Central memory CD4-positive, alpha-beta T cell (primary cell): ENCODE data around the gene AGPAT3.

Experiments
- DNase-seq: peaks from one replicate; pipeline ENCODE4 v3.0.0; 2022

The AGPAT3 gene

DNA sequence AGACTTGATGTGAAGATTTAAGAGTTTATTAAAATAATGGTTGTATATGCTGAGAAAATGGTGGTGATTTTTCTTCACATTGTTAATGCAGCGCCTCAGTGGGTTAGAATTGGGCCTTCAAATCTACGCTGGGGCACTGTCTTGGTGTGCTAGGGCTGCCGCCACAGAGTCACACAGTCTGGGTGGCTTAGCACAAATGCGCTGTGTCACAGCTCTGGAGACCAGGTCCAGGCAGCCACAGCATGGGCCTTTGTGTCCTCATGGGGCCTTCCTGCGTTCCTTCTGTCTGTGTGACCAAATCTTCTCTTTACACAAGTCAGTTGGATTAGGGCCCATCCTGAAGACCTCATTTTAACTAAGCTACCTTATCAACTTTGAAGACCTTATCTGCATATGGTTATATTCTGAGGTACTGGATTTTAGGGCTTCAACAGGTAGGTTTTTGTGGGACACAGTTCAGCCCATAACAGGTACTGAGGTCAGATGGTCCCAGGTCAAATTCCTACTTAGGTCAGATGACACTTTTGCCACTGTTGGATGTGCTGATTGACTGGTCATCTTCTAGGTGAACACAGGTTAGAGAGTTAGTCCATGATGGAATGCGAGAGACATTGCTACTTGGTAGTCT is 164.6 kb downstream of the AGPAT3 start:
- DNase-seq: no peak

DNA sequence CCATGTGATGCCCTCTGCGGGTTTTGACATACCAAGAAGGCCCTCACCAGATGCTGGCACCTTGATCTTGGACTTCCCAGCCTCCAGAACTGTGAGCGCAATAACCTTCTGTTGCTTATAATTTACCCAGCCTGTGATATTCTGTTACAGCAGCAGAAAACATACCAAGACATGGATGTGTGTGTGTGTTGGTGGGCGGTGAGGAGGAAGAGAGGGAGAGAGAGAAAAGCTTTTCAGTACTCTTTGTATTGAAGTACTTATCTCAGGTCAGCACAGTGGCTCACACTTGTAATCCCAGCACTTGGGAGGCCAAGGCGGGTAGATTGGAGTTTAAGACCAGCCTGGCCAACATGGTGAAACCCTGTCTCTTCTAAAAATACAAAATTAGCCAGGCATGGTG is 170.2 kb downstream of the AGPAT3 start:
- DNase-seq: no peak
